Activated CD8-positive, alpha-beta memory T cell treated with anti-CD3 and anti-CD28 coated beads, Interleukin-2, amount 50 U/mL, for 1 hour (primary cell): ENCODE measurements around the gene TTLL6.
"Not testable (repeated sequence)": the region's sequence is repeated elsewhere in the genome, so short reads cannot be mapped to it uniquely, and the experiment has no call there.

ENCODE experiments used
- DNase-seq: peaks from one replicate; pipeline ENCODE4 v3.0.0-alpha.2; 2020; ENCODE audit errors: extremely low read depth

TTLL6 gene

GRCh38 chr17:48816774-48817590 lies at the start of gene TTLL6:
TTLL6 (minus strand) TSS chr17:48817229; CDS start chr17:48817072, 157 bp downstream.
- peak; percentile 55 for DNase-seq

- DNase-seq: no peak
These were observed 43.4 kb upstream of the TTLL6 start for GRCh38 chr17:48860456-48860855.

GRCh38 chr17:48860034-48860433 lies 43.0 kb upstream of the TTLL6 start:
- DNase-seq: no peak

- no peak for DNase-seq
These were observed 39.2 kb upstream of the TTLL6 start for GRCh38 chr17:48856122-48856821.

GRCh38 chr17:48854774-48855476 lies 37.9 kb upstream of the TTLL6 start:
- DNase-seq: no peak

GRCh38 chr17:48850792-48851323 lies 33.8 kb upstream of the TTLL6 start:
- no peak for DNase-seq

- no peak for DNase-seq
These were observed 26.3 kb upstream of the TTLL6 start for GRCh38 chr17:48843187-48843900.

GRCh38 chr17:48842746-48843145 lies 25.7 kb upstream of the TTLL6 start:
- no peak for DNase-seq

GRCh38 chr17:48841395-48841831 lies 24.4 kb upstream of the TTLL6 start:
- no peak for DNase-seq

GRCh38 chr17:48840441-48840840 lies 23.4 kb upstream of the TTLL6 start:
- no peak for DNase-seq

GRCh38 chr17:48837458-48837857 lies 20.4 kb upstream of the TTLL6 start:
- not testable (repeated sequence) for DNase-seq

- DNase-seq: no peak
These were observed 18.9 kb upstream of the TTLL6 start for GRCh38 chr17:48835971-48836370.

- no peak for DNase-seq
These were observed 17.9 kb upstream of the TTLL6 start for GRCh38 chr17:48834973-48835372.

GRCh38 chr17:48831549-48831883 lies 14.5 kb upstream of the TTLL6 start:
- DNase-seq: no peak

- DNase-seq: peak; percentile 61
These were observed 14.0 kb upstream of the TTLL6 start, which contains the start of gene CALCOCO2 for GRCh38 chr17:48830840-48831548. CALCOCO2 (plus strand) TSS chr17:48831035; CDS start chr17:48841708, 10,673 bp downstream.

- DNase-seq: no peak
These were observed 8.7 kb upstream of the TTLL6 start for GRCh38 chr17:48825446-48826381.

- DNase-seq: not testable (repeated sequence)
These were observed 3.9 kb upstream of the TTLL6 start for GRCh38 chr17:48820936-48821335.

- no peak for DNase-seq
These were observed 2.4 kb upstream of the TTLL6 start for GRCh38 chr17:48819466-48819865.

GRCh38 chr17:48818361-48818841 lies 1.4 kb upstream of the TTLL6 start:
- no peak for DNase-seq

- DNase-seq: no peak
These were observed 623 bp downstream of the TTLL6 start for GRCh38 chr17:48816438-48816773.
